Body of pancreas (tissue), 4 donors: ENCODE data around the gene FRMD7.

ENCODE experiments used
- CTCF ChIP-seq, 7 experiments: fragments of 450-650 bp in 4 of 7; fragments of 200-600 bp in 3 of 7; sonication (generic) in 3 of 7; IDR thresholded peaks; one replicate each; pipeline ENCODE4 v1.5.1; 2016 to 2019; ENCODE audit warnings: antibody characterized with exemption in 7 of 7
- POLR2A ChIP-seq, 3 donors: fragments of 450-650 bp; IDR thresholded peaks; one replicate each; pipeline ENCODE4 v1.6.1; 2016; ENCODE audit warnings: antibody characterized with exemption in 3 of 3, mild to moderate bottlenecking in 2 of 3

- TF ChIP-seq CTCF (IDR thresholded peaks at IDR 0.05) (no peak), POLR2A (IDR thresholded peaks at IDR 0.05) (no peak)
These were observed 94.7 kb downstream of the FRMD7 start for GRCh38 chrX:132033166-132033565.
